Rectal smooth muscle tissue (tissue), 1 donor: Measurements from ENCODE around the gene PAPSS2.
"Not testable (repeated sequence)": the region's sequence is repeated elsewhere in the genome, so short reads cannot be mapped to it uniquely, and the experiment has no call there.

Source experiments
- H3K27ac ChIP-seq: one replicate; pipeline ENCODE4 v1.7.0; 2013; ENCODE audit warnings: low read depth, low read length, inconsistent platforms
- H3K27me3 ChIP-seq: one replicate; pipeline ENCODE4 v1.7.0; 2013; ENCODE audit warnings: low read length; ENCODE audit not compliant: control insufficient read depth, insufficient read depth
- H3K36me3 ChIP-seq: one replicate; pipeline ENCODE4 v1.7.0; 2013; ENCODE audit warnings: low read length; ENCODE audit not compliant: control insufficient read depth, insufficient read depth
- H3K4me1 ChIP-seq: one replicate; pipeline ENCODE4 v1.7.0; 2013; ENCODE audit warnings: low read length; ENCODE audit not compliant: control insufficient read depth, insufficient read depth
- H3K4me3 ChIP-seq: one replicate; pipeline ENCODE4 v1.7.0; 2013; ENCODE audit warnings: low read length
- H3K9ac ChIP-seq: one replicate; pipeline ENCODE4 v1.7.0; 2013; ENCODE audit warnings: low read length

Gene PAPSS2

GRCh38 chr10:87626422-87626892 lies 33.2 kb upstream of the PAPSS2 start:
- Histone ChIP-seq H3K36me3 (no peaks in the 10 kb centered on the region), H3K9ac (no peak overlapping the region), H3K27ac (no peak overlapping the region), H3K4me1 (no peaks in the 10 kb centered on the region), H3K27me3 (no peaks in the 10 kb centered on the region), H3K4me3 (no peak overlapping the region)

GRCh38 chr10:87630171-87630570 lies 29.5 kb upstream of the PAPSS2 start:
- H3K36me3 ChIP-seq = no peaks in the 10 kb centered on the region
- no peak overlapping the region for H3K4me3 ChIP-seq
- H3K27ac ChIP-seq = no peak overlapping the region
- H3K9ac ChIP-seq = no peak overlapping the region
- H3K27me3 ChIP-seq = no peaks in the 10 kb centered on the region
- no peaks in the 10 kb centered on the region for H3K4me1 ChIP-seq

GRCh38 chr10:87632454-87632853 lies 27.2 kb upstream of the PAPSS2 start:
- no peak overlapping the region for H3K9ac ChIP-seq
- no peaks in the 10 kb centered on the region for H3K27me3 ChIP-seq
- no peak overlapping the region for H3K4me3 ChIP-seq
- H3K27ac ChIP-seq = no peak overlapping the region
- no peaks in the 10 kb centered on the region for H3K36me3 ChIP-seq
- H3K4me1 ChIP-seq = no peaks in the 10 kb centered on the region

GRCh38 chr10:87634311-87634710 lies 25.4 kb upstream of the PAPSS2 start:
- no peak overlapping the region for H3K27ac ChIP-seq
- H3K4me1 ChIP-seq = no peaks in the 10 kb centered on the region
- H3K27me3 ChIP-seq = no peaks in the 10 kb centered on the region
- H3K36me3 ChIP-seq = no peaks in the 10 kb centered on the region
- H3K9ac ChIP-seq = no peak overlapping the region
- no peak overlapping the region for H3K4me3 ChIP-seq

- Histone ChIP-seq H3K27ac (no peak overlapping the region), H3K9ac (no peak overlapping the region), H3K27me3 (no peaks in the 10 kb centered on the region), H3K4me1 (no peaks in the 10 kb centered on the region), H3K4me3 (no peak overlapping the region), H3K36me3 (no peaks in the 10 kb centered on the region)
These were observed 24.0 kb upstream of the PAPSS2 start for GRCh38 chr10:87635498-87636312.

- H3K27me3 ChIP-seq = no peaks in the 10 kb centered on the region
- H3K36me3 ChIP-seq = no peaks in the 10 kb centered on the region
- H3K9ac ChIP-seq = no peak overlapping the region
- no peak overlapping the region for H3K27ac ChIP-seq
- no peak overlapping the region for H3K4me3 ChIP-seq
- H3K4me1 ChIP-seq = no peaks in the 10 kb centered on the region
These were observed 23.3 kb upstream of the PAPSS2 start for GRCh38 chr10:87636313-87636915.

- no peak overlapping the region for H3K27ac ChIP-seq
- H3K4me1 ChIP-seq = no peaks in the 10 kb centered on the region
- H3K4me3 ChIP-seq = no peak overlapping the region
- no peak overlapping the region for H3K9ac ChIP-seq
- H3K27me3 ChIP-seq = no peaks in the 10 kb centered on the region
- H3K36me3 ChIP-seq = no peaks in the 10 kb centered on the region
These were observed 20.2 kb upstream of the PAPSS2 start for GRCh38 chr10:87639493-87639892.

- Histone ChIP-seq H3K4me3 (no peak overlapping the region), H3K27me3 (no peaks in the 10 kb centered on the region), H3K4me1 (no peaks in the 10 kb centered on the region), H3K27ac (no peak overlapping the region), H3K9ac (no peak overlapping the region), H3K36me3 (no peaks in the 10 kb centered on the region)
These were observed 19.6 kb upstream of the PAPSS2 start for GRCh38 chr10:87640043-87640442.

- Histone ChIP-seq H3K36me3 (no peaks in the 10 kb centered on the region), H3K4me3 (no peak overlapping the region), H3K27me3 (no peaks in the 10 kb centered on the region), H3K4me1 (no peaks in the 10 kb centered on the region), H3K27ac (no peak overlapping the region), H3K9ac (no peak overlapping the region)
These were observed 17.2 kb upstream of the PAPSS2 start for GRCh38 chr10:87642486-87642885.

- Histone ChIP-seq H3K4me1 (no peaks in the 10 kb centered on the region), H3K4me3 (no peak overlapping the region), H3K27me3 (no peaks in the 10 kb centered on the region), H3K36me3 (no peaks in the 10 kb centered on the region), H3K27ac (no peak overlapping the region), H3K9ac (no peak overlapping the region)
These were observed 16.7 kb upstream of the PAPSS2 start for GRCh38 chr10:87642988-87643387.

- H3K4me1 ChIP-seq = no peaks in the 10 kb centered on the region
- H3K27ac ChIP-seq = no peak overlapping the region
- H3K4me3 ChIP-seq = no peak overlapping the region
- H3K27me3 ChIP-seq = no peaks in the 10 kb centered on the region
- H3K9ac ChIP-seq = no peak overlapping the region
- no peaks in the 10 kb centered on the region for H3K36me3 ChIP-seq
These were observed 15.8 kb upstream of the PAPSS2 start for GRCh38 chr10:87643920-87644319.

- not testable (repeated sequence) for H3K27ac ChIP-seq, H3K9ac ChIP-seq, H3K27me3 ChIP-seq, H3K36me3 ChIP-seq, H3K4me3 ChIP-seq, H3K4me1 ChIP-seq
These were observed 15.2 kb upstream of the PAPSS2 start for GRCh38 chr10:87644500-87644899.
